NOMO-1 treated with DMSO at 0.1 percent for 48 hours (cell line): ENCODE data around the gene INSL3.

Experiments
- DNase-seq: peaks from one replicate; lab custom pipeline; 2025; ENCODE audit not compliant: unreplicated experiment; lab: John Stamatoyannopoulos, UW

Gene INSL3

DNA sequence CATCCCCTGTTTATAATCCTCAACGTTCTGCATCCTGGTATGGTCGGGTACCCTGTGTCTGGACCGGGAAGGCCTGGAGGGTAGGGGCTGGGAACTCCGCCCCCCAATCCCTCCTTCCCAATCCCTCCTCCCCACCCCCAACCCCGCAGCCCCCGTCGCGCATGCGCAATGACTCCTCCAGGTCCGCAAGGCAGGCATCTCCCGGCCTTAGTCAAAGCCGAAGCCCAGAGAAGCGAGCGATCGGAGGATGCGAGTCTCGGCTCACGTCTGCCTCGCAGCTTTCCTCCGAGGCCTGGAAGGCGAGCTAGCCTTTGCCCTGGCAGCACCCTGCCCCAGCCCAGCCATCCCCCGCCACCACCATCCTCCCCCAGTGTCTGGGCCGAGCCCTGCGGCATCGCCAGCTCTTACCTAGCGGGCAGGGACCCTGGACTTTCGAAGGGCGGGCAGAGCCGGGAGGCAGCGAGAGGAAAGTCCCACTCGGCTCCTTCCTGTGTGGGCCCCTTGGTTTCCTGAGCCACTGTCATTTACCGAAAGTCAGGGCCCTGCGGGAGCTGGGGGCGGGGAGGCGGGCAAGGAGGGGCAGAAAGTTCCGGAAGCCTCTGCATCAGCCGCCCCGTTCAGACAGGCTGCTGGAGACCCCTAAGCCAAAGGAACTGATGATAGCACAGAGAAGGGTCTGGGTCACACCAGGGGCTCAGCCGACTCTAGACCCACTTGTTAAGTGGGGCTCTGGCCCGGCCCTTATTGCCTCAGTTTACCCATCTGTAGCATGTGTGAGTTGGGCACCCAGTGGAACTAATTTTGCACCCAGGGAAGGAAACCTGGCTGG is 26.4 kb upstream of the INSL3 start, which contains the start of gene JAK3:
JAK3 (minus strand) TSS at position 445 of the 829 bp plus-strand sequence. CDS start 3,565 bp downstream, outside the sequence.
- peak; percentile 36 for DNase-seq

DNA sequence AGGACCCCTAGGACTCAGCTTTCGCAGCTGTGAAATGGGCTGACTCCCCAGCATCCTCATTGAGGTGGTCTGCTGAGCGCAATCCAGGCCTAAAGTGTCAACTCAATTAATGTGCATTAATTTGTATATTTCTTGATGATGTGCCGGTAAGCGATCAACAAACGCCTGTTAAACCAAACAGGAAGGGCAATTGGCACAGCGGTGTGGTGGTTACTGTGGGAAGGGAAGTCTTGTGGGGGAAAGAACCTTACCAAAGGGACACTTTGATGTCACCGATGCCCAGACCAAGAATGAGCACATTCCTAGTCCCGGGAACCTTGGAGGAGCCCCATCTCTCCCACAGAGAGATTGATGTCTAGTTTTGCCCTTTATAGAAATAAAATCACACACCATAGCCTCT is 24.8 kb upstream of the INSL3 start:
- DNase-seq: no peak

DNA sequence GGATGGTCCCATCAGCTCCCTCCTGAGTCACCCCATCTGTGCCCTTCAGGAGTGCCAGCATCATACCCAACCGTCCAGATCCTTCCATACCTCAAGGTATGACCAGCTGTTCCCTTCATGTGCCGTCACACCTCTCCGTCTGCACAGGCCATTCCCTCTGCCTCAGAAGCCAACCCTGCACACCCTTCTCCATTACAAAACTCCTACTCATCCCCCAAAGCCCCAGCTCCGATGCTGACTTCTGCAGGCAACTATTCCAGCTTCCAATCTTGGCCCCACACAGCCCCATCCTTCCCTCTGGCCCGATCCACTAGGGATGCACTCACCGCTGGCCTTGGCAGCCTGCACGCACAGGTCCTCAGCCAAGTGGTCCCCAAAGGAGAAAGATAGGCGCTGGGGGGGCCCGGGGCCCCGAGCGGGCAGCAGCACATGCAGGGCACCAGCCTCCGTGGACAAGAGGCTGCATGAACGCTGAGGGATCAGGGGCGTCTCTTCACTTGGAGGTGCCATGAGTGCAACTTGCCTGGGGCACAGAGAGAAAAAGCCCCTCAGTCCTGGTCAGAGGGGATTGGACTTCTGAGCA is 22.7 kb upstream of the INSL3 start:
- no peak for DNase-seq

DNA sequence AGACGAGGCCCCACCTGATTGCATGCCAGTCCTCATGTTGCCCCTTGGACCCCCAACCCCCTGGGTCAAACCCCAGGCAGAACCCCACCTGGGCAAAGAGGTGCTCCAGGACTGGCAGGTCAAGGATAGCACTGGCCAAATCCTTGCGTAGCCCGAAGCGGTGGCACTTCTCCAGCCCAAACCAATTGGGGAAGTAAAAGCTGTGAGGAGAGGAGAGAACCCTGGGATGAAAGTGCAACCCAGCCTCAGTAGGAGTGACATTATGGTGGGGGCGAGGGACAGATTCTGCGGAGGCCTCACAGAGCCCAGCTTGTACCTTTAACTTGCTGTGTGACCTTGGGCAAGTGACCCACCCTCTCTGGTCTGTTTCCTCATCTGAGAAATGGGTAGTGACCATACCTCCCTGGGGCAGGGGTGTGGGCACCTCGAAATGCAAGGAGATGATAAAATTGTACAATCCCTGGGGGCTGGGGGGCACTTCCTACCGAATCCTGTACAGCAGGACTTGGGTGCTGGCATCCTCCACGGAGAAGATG is 22.0 kb upstream of the INSL3 start:
- DNase-seq: no peak

DNA sequence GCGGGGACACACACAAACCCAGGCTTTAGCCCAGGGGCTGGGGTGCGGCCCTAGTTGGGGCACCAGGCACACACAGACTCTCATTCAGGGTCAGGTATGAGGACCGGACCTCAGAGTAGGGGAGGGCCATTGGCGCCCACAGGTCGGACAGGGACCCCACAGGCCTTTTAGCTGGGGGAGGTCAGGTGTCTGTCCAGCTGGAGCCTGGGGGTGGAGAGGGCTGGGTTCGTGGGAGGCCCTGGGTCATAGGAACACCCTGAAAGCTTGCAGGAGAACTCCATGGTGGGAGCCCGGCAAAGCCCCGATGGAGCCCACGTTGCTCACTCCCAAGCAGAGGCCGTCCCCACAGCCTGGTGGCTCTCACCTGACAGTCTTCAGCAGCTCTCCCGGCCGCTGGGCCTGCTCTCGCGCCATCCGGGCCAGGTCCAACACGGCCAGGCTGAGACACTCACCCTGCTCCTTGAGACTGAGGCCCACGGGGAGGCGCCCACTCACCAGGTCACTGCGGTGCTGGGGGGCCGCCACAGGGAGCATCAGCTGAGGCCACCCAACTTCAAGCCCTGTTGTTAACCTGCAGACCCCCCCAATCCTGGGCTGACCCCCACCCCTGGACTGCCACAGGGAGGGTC is 21.5 kb upstream of the INSL3 start:
- no peak for DNase-seq

DNA sequence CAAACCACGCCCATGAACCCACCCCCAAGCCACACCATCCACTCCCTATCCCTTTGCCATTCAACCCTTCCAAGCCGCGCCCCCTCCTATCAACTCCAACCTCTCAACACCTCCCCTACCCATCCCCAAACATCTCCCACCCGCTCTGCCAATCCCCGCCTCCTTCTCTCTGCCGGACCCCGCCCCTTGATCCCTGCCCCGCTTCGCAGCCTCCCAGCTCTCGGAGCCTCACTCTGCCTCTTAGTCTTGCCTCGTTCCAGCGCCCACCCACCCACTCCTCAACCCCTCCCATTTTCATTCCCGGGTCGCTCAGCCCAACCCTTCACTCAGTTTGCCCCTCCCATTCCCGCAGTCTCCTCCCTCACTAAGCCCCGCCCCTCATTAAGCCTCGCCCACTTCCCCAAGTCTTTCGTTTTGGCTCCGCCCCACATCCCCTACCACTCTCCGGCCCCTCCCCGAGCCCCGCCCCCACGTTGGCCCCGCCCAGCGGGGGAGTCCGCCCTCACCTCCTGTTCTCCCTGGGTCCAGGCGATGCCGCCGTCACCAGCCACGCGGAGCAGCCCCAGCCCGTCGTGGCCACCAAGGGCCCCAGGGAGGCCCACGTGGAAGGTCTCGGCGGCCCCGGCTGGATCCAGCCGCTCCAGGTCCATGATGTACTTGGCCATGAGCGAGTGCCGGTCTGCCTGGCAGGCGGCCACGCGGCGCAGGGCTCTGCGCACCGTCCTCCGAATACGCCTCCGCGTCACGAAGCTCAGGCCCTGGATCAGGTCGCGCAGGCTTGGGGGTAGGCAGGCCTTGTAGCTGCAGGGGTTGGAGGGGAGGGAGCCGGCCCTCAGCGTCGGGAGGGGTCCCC is 20.7 kb upstream of the INSL3 start:
- DNase-seq: no peak

DNA sequence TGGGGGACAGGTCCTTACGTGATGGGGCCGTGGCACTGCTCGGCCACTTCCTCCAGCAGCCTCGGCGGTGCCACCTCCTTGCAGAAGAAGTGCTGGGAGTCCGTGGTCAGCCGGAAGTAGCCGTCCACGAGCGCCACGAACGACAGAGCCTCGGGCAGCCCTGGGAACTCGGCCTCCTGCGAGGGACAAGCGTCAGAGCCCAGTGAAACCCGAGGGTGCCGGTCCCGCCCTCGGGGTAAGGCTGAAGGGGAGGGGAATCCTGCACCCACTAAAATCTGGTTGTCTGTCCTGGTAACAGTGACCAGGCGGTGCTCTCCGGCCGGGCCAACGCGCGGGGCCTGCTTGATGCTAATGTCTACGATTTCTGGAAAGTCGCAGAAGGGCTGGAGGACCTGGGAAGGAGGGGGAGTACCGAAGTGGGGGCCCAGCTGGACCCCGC is 20.1 kb upstream of the INSL3 start:
- no peak for DNase-seq

DNA sequence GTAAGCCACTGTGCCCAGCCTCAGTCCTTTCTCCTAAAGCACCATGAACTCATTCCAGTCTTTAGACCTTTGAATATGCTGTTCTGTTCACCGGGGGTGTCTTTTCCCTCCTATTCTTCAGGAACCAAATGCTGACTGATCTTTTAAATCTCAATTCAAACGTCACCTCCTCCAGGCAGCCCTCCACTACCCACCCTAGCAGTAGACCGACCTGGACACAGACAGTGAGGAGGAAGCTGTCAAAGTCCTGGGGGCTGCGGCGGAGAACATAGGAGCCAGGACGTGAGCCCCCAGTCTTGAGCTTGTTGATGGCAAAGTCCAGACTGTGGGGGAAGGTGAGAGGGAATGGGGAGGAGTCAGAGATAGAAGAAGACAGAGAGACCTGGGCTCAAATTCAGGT is 18.7 kb upstream of the INSL3 start:
- DNase-seq: no peak

DNA sequence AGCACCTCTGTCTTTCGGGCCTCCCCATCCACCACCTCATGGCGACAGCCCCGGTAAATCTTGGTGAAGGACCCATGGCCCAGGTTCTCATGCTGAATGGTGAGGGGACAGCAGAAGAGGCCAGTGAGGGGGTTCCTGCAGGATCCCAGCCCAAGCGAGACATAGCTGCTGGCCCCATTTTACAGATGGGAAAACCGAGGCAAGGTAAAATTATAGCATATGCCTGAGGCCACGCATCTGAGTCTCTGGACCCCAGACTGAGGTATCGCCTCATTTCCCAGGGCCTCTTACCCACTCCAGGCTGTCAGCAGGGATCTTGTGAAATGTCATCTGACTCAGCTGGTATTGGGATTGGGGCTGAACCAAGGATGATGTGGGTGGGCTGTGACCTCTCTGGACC is 16.7 kb upstream of the INSL3 start:
- DNase-seq: no peak

DNA sequence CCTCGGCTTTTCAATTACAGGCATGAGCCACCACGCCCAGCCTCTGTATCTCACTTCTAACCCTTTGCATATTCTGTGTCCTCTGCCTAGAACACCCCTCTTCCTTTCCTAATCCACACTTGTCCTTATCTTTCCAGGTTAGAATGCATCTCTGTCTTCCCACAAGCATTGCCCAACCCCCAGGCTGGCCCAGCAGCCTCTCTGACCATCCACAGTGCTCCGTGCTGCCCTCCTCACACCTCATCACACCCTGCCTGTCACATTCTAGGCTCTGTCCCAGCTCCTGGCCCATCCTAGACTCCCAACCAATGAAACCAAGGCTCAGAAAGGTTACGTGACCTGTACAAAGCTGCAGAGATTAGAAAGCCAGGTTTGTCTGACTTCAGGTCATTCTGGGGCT is 15.2 kb upstream of the INSL3 start:
- no peak for DNase-seq

DNA sequence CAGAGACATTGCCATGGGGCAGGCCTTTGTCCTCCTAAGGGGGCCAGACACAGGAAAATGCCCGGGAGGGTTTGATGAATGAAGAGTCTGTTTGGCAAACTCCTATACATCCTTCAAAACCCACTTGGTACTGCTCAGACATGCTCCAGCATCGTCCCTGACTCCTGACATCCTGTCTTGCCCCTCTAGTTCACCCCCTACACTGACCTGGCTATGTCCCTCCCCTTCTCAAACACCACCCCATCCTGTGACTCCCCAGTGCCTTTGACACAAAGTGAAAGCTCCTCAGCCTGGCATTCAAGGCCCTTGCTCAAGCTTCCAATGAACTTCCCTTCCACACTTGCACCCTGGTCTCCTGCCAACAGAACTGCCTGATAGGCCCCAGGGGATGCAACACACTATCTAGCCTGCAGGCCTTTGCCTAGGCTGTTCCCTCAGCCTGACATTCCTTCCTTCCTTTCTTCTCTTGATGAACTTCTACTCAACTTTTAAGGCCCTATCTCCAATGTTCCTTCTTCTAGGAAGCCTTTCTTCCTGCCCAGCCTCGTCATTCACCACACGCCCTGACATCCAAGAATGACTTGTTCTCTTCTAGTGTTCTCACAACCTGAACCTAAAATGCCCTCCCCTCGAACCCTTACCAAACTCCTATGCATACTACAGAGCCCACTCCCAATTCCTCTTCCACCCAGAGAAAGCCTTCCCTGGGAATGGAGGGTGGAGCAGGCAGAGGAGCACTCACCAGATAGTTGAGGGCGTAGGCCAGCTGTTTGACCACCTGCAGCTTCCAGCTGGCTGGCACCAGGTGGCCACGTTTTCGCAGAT is 14.1 kb upstream of the INSL3 start:
- no peak for DNase-seq

DNA sequence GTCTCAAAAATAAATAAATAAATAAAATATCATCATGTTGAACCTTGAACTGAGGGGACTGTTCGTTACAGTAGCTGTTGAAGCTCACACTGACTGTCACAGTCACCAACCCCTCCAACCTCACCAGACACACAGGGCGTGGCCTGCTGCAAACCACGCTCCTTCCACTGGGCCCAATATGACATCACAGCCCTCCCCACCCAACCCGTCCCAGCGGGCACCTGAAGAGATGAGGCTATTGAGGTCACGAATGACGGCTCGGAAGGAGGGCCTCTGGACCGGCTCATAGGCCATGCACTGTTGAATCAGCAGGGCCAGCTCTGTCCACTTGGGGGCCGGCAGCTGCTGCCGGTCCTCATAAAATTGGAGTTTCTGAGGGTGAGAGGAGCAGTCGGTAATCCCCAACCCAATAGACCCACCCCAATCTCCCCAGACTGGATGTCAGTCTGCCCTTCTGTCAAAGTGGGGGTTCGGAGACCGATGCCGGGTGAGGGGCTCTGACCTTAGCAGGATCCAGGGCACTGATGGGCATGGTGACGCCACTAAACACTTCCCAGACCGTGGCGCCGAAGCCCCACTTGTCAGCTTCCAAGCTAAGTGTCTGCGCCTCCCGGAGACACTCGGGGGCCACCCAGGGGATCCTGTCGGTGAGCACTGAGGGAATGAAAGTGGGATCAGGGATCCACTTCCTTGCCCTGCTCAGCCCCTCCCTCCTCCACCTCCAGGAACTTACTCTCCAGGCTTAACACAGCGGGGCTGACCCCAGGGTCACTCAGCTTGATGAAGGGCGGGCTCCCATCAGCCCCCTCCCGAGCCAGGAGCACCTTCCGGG is 13.2 kb upstream of the INSL3 start:
- DNase-seq: no peak

DNA sequence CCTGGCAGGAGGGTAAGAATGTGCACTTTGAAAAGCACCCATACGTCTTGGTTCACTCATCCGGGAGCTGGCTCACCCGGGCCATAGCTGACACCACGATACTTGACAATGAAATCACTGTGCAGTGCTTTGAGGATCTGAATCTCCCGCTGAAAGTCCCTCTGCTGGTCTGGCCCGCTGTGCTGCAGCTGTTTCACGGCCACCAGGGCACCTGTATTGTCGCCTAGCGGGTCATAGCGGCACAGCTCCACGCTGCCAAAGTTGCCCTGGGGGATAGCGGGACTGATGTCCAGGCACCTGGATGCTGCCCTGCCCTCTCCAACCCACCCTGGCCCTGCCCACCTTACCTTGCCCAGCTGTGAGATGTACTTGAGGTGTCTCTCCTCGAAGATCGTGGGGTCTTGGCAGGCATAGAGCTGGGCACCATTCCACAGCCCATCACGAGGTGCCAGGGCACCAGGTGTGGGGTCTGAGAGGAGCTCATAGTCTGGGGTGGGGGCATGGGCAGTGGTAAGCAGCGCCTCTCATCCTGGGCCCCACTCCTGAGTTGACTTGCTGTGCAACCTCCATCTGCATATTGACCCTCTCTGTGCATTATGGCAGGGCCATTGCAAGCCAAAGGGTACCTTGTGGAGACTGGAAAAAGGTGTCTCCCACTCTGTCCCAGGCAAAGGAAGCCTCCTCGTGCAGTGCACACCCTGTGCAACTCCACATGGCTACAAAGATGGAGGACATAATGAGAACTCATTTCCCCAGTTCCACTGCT is 11.3 kb upstream of the INSL3 start:
- DNase-seq: no peak

DNA sequence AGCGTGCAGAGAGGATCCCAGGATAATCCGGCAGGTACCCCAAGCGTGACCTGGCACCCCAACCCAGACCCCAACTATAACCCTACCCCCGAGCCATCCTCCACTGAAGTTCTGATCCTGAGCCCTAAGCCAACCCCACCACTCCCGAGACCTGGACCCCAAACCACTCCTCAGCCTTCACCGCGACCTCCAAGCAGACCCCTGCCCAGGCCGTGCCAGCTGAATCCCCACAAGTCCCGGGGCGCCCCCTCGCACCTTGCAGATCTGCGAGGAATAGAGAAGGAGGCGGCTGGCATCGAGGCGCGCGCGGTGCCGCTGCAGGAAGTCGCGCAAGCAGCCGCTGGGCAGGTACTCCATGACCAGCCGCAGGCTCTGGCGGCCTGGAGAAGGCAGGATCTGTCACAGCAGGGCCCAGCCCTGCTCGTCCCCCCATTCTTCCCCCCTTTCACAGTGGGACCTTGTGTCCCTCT is 10.1 kb upstream of the INSL3 start:
- no peak for DNase-seq

DNA sequence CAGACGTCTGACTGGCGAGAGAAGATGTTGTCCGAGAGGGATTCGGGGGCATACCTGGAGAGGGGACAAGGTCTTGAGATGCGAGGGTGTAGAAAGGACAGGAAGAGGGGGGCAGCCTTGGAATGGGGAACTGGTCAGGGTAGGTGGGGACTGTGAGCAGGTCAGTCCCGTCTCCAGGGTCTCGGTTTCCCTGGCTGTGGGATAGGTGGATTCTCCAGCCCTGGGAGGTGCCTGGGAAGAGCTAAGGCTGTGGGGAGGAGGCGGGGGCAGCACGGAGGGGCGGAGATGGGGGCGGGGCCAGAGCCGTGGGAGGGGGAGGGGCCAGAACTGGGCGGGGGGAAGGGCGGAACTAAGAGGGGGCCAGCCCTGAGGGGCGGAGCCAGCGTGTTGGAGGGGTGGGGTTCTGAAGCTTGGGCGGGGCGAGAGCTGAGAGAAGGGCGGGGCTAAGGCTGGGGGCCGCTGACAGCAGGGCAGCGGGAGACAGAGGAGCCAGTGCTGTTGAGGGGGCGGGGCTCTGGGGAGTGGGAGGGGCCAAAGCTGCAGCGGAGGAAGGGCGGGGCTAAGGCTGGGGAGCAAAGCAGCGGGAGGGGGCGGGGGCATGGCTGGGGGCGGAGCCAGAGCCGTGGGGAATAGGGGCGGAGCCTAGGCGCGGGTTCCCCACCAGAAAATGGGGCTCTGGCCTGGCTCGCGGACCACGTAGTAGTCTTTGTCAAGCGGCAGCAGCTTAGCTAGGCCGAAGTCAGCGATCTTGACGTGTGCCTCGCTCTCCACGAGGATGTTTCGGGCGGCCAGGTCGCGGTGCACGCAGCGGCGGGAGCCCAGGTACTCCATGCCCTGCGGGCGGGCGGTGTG is 9.5 kb upstream of the INSL3 start:
- DNase-seq: no peak

DNA sequence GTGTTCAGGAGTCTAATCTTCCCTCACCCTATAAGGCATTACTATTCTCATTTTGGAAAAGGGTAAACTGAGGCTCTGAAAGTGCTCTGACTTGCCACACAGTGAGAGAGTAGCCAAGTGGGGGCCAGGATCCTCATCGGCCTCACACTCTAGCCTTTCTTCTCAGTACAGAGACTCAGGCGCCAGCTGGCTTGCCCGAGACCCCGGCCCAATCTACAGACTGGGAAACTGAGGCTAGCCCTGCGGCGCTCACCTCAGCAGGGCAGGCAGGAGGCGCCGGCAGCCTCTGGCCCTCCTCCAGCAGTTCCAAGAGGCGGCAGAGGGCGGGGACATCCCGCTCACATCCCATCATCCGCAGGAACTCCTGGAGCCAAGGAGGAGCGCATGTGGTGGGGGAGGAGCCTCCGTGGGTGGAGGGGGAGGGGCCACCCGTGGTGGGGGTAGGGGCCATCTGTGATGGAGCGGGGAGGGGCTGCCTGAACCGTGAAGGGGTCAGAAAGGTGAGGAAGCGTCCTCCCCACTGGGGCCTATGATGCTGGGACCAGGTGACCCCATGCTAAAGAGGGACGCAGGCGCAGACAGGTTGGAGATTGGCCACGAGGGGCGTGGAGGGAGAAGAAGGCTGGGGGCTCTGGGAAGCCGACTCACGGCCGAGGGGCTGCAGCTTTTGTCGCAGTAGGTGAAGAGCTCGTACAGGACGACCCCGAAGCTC is 8.7 kb upstream of the INSL3 start:
- no peak for DNase-seq

DNA sequence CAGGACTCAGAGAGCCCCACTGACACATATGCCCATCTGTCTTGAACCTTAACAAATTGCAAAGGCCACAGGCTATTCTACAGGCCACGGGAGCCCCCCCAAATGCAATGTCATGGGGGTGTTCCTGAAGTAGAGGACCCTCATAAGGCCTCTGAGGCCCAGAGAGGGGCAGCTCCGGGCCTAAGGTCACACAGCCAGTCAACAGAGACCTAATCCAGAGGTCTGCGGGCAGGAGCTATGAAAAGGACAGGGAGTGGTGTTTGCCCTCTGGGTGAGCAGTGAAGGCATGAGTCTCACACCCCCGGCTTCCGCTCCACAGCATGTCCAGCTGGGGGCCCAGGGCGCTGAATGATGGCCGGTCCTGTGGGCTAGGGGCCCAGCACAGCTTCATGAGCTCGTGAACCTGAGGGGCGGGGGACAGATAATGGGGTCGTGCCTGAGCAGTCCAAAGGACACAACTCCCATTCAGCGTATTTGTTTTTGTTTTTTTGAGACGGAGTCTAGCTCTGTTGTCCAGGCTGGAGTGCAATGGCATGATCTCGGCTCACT is 5.3 kb upstream of the INSL3 start:
- no peak for DNase-seq
